Immature natural killer cell (primary cell): ENCODE measurements around the gene TTC7B. TPM values are rescaled to one million over a fixed set of nuclear protein-coding genes. Genes with fewer than 3 reads are reported as not detected.

ENCODE experiments used
- DNase-seq, 3 donors: peaks; one replicate each; pipeline ENCODE4 v3.0.0; 2022; ENCODE audit warnings: mixed read lengths in 1 of 3
- H3K27ac Mint-ChIP-seq, 6 donors: one replicate each; pipeline ENCODE4 v1.8.0; 2020; ENCODE audit warnings: mixed read lengths in 6 of 6, mild to moderate bottlenecking in 5 of 6, inconsistent platforms in 4 of 6, moderate library complexity in 3 of 6
- H3K27me3 Mint-ChIP-seq, 3 donors: one replicate each; pipeline ENCODE4 v1.8.0; 2020 to 2021; ENCODE audit warnings: low read depth in 3 of 3, mild to moderate bottlenecking in 3 of 3, mixed read lengths in 3 of 3, moderate library complexity in 3 of 3, inconsistent platforms in 1 of 3
- H3K36me3 Mint-ChIP-seq, 3 donors: one replicate each; pipeline ENCODE4 v1.8.0; 2020; ENCODE audit warnings: mixed read lengths in 3 of 3, inconsistent platforms in 2 of 3, mild to moderate bottlenecking in 2 of 3
- H3K4me1 Mint-ChIP-seq, 2 donors: one replicate each; pipeline ENCODE4 v1.8.0; 2020; ENCODE audit warnings: inconsistent platforms in 2 of 2, mild to moderate bottlenecking in 2 of 2, mixed read lengths in 2 of 2, moderate library complexity in 1 of 2
- H3K4me3 Mint-ChIP-seq, 5 donors: one replicate each; pipeline ENCODE4 v1.8.0; 2020; ENCODE audit warnings: mild to moderate bottlenecking in 5 of 5, mixed read lengths in 5 of 5, inconsistent platforms in 3 of 5, moderate library complexity in 3 of 5
- H3K9me3 Mint-ChIP-seq, 6 donors: one replicate each; pipeline ENCODE4 v1.8.0; 2020; ENCODE audit warnings: mild to moderate bottlenecking in 6 of 6, mixed read lengths in 6 of 6, inconsistent platforms in 4 of 6, moderate library complexity in 3 of 6
- polyA plus RNA-seq, 3 donors: library from polyadenylated mRNA; unstranded; fragments of 300-500 nt; fragmentation: Illumina TruSeq; gene quantifications; one replicate each; pipeline ENCODE4 v1.2.3, GENCODE V29; 2021

The TTC7B gene
- polyA plus RNA-seq, 3 donors from 2014 or later = 1.0 to 1.1 TPM; not detected in 1

GRCh38 chr14:90807060-90807459 is 9.2 kb downstream of the TTC7B start:
- H3K4me3 Mint-ChIP-seq = no peak overlapping the region
- H3K27me3 Mint-ChIP-seq = peaks cover 2 to 5% (median 4%) of the 10 kb centered on the region in 3 donors
- H3K9me3 Mint-ChIP-seq = no peaks in the 10 kb centered on the region
- peak overlapping the region in 1 of 6 donors; percentile 69 for H3K27ac Mint-ChIP-seq
- H3K4me1 Mint-ChIP-seq = peaks cover 0 to 4% of the 10 kb centered on the region in 2 donors
- H3K36me3 Mint-ChIP-seq = no peaks in the 10 kb centered on the region
- no peak for DNase-seq

- H3K4me3 Mint-ChIP-seq = no peak overlapping the region
- H3K27me3 Mint-ChIP-seq = peaks cover 1 to 6% (median 4%) of the 10 kb centered on the region in 3 donors
- no peak for DNase-seq
- no peaks in the 10 kb centered on the region for H3K9me3 Mint-ChIP-seq
- H3K36me3 Mint-ChIP-seq = no peaks in the 10 kb centered on the region
- no peak overlapping the region for H3K27ac Mint-ChIP-seq
- peaks cover 9 to 14% of the 10 kb centered on the region in 2 donors for H3K4me1 Mint-ChIP-seq
Observed at GRCh38 chr14:90805662-90806540, 10.3 kb downstream of the TTC7B start.

- Mint-ChIP-seq H3K27ac (no peak overlapping the region), H3K27me3 (peaks cover 1 to 6% (median 4%) of the 10 kb centered on the region in 3 donors), H3K4me3 (no peak overlapping the region), H3K36me3 (no peaks in the 10 kb centered on the region), H3K4me1 (peaks cover 9 to 18% of the 10 kb centered on the region in 2 donors), H3K9me3 (no peaks in the 10 kb centered on the region)
- no peak for DNase-seq
Observed at GRCh38 chr14:90805084-90805391, 11.2 kb downstream of the TTC7B start.

- DNase-seq = no peak
Observed at GRCh38 chr14:90804292-90805083, 11.7 kb downstream of the TTC7B start.

GRCh38 chr14:90803249-90803648 is 13.0 kb downstream of the TTC7B start:
- H3K4me3 Mint-ChIP-seq = no peak overlapping the region
- DNase-seq = no peak
- H3K36me3 Mint-ChIP-seq = no peaks in the 10 kb centered on the region
- H3K27me3 Mint-ChIP-seq = peaks cover 1 to 7% (median 3%) of the 10 kb centered on the region in 3 donors
- H3K27ac Mint-ChIP-seq = peak overlapping the region in 1 of 6 donors; percentile 4
- peaks cover 9 to 19% of the 10 kb centered on the region in 2 donors for H3K4me1 Mint-ChIP-seq
- no peaks in the 10 kb centered on the region for H3K9me3 Mint-ChIP-seq

More at GRCh38 chr14:90804292-90805083, 11.7 kb downstream of the TTC7B start:
- no peaks in the 10 kb centered on the region for H3K36me3 Mint-ChIP-seq
- peaks cover 9 to 19% of the 10 kb centered on the region in 2 donors for H3K4me1 Mint-ChIP-seq
- no peak overlapping the region for H3K27ac Mint-ChIP-seq
- H3K9me3 Mint-ChIP-seq = no peaks in the 10 kb centered on the region
- H3K27me3 Mint-ChIP-seq = peaks cover 1 to 6% (median 3%) of the 10 kb centered on the region in 3 donors
- no peak overlapping the region for H3K4me3 Mint-ChIP-seq

- peaks cover 3 to 8% (median 4%) of the 10 kb centered on the region in 3 donors for H3K27me3 Mint-ChIP-seq
- no peak overlapping the region for H3K4me3 Mint-ChIP-seq
- DNase-seq = no peak
- peaks cover 9 to 19% of the 10 kb centered on the region in 2 donors for H3K4me1 Mint-ChIP-seq
- H3K36me3 Mint-ChIP-seq = no peaks in the 10 kb centered on the region
- no peak overlapping the region for H3K27ac Mint-ChIP-seq
- no peaks in the 10 kb centered on the region for H3K9me3 Mint-ChIP-seq
Observed at GRCh38 chr14:90799420-90799819, 16.8 kb downstream of the TTC7B start.

GRCh38 chr14:90797919-90798318 is 18.3 kb downstream of the TTC7B start:
- Mint-ChIP-seq H3K9me3 (no peaks in the 10 kb centered on the region), H3K27ac (no peak overlapping the region), H3K36me3 (no peaks in the 10 kb centered on the region)

GRCh38 chr14:90797451-90797850 is 18.8 kb downstream of the TTC7B start:
- no peaks in the 10 kb centered on the region for H3K36me3 Mint-ChIP-seq
- no peaks in the 10 kb centered on the region for H3K9me3 Mint-ChIP-seq
- no peak overlapping the region for H3K27ac Mint-ChIP-seq
- peaks cover 9 to 19% of the 10 kb centered on the region in 2 donors for H3K4me1 Mint-ChIP-seq
- H3K27me3 Mint-ChIP-seq = peaks cover 0 to 7% (median 4%) of the 10 kb centered on the region in 3 donors
- H3K4me3 Mint-ChIP-seq = no peak overlapping the region
- no peak for DNase-seq

More at GRCh38 chr14:90797919-90798318, 18.3 kb downstream of the TTC7B start:
- no peak overlapping the region for H3K4me3 Mint-ChIP-seq
- no peak for DNase-seq
- peaks cover 0 to 8% (median 4%) of the 10 kb centered on the region in 3 donors for H3K27me3 Mint-ChIP-seq
- H3K4me1 Mint-ChIP-seq = peaks cover 9 to 19% of the 10 kb centered on the region in 2 donors

GRCh38 chr14:90796329-90796728 is 19.9 kb downstream of the TTC7B start:
- peaks cover 5 to 9% of the 10 kb centered on the region in 2 donors for H3K4me1 Mint-ChIP-seq
- H3K27ac Mint-ChIP-seq = no peak overlapping the region
- H3K36me3 Mint-ChIP-seq = no peaks in the 10 kb centered on the region
- H3K27me3 Mint-ChIP-seq = peaks cover 0 to 3% (median 3%) of the 10 kb centered on the region in 3 donors
- H3K9me3 Mint-ChIP-seq = no peaks in the 10 kb centered on the region
- H3K4me3 Mint-ChIP-seq = no peak overlapping the region
- DNase-seq = no peak

- H3K4me3 Mint-ChIP-seq = no peak overlapping the region
- H3K27ac Mint-ChIP-seq = no peak overlapping the region
- no peaks in the 10 kb centered on the region for H3K9me3 Mint-ChIP-seq
- peaks cover 0 to 4% of the 10 kb centered on the region in 2 donors for H3K4me1 Mint-ChIP-seq
- H3K27me3 Mint-ChIP-seq = peaks cover 0 to 3% (median 3%) of the 10 kb centered on the region in 3 donors
- DNase-seq = no peak
- H3K36me3 Mint-ChIP-seq = no peaks in the 10 kb centered on the region
Observed at GRCh38 chr14:90795744-90796143, 20.5 kb downstream of the TTC7B start.

GRCh38 chr14:90791486-90791885 is 24.7 kb downstream of the TTC7B start:
- Mint-ChIP-seq H3K36me3 (no peaks in the 10 kb centered on the region), H3K4me1 (no peaks in the 10 kb centered on the region), H3K9me3 (no peaks in the 10 kb centered on the region), H3K27ac (no peak overlapping the region), H3K27me3 (no peaks in the 10 kb centered on the region), H3K4me3 (no peak overlapping the region)
- DNase-seq = no peak

- Mint-ChIP-seq H3K4me3 (no peak overlapping the region), H3K27ac (peak overlapping the region in 1 of 6 donors; percentile 8), H3K36me3 (no peaks in the 10 kb centered on the region), H3K9me3 (no peaks in the 10 kb centered on the region), H3K27me3 (no peaks in the 10 kb centered on the region), H3K4me1 (no peaks in the 10 kb centered on the region)
- DNase-seq = no peak
Observed at GRCh38 chr14:90788031-90788430, 28.2 kb downstream of the TTC7B start.

- DNase-seq = no peak
- H3K4me3 Mint-ChIP-seq = no peak overlapping the region
- H3K27me3 Mint-ChIP-seq = no peaks in the 10 kb centered on the region
- no peaks in the 10 kb centered on the region for H3K36me3 Mint-ChIP-seq
- H3K27ac Mint-ChIP-seq = no peak overlapping the region
- H3K9me3 Mint-ChIP-seq = no peaks in the 10 kb centered on the region
- no peaks in the 10 kb centered on the region for H3K4me1 Mint-ChIP-seq
Observed at GRCh38 chr14:90785876-90786450, 30.3 kb downstream of the TTC7B start.

- Mint-ChIP-seq H3K27ac (no peak overlapping the region), H3K4me1 (no peaks in the 10 kb centered on the region), H3K36me3 (no peaks in the 10 kb centered on the region), H3K4me3 (no peak overlapping the region), H3K9me3 (no peaks in the 10 kb centered on the region), H3K27me3 (no peaks in the 10 kb centered on the region)
- no peak for DNase-seq
Observed at GRCh38 chr14:90785471-90785870, 30.8 kb downstream of the TTC7B start.
